CD4-positive, alpha-beta T cell treated with Interleukin-6 for 4 hours (primary cell): ENCODE results near the gene PERM1.
"Not testable (repeated sequence)": the region's sequence is repeated elsewhere in the genome, so short reads cannot be mapped to it uniquely, and the experiment has no call there.

Source experiments
- DNase-seq: peaks from one replicate; pipeline ENCODE4 v3.0.0-alpha.2; 2020; ENCODE audit warnings: mixed read lengths

PERM1 gene

GRCh38 chr1:964691-965525 lies 17.0 kb downstream of the PERM1 start:
- DNase-seq: no peak

DNA sequence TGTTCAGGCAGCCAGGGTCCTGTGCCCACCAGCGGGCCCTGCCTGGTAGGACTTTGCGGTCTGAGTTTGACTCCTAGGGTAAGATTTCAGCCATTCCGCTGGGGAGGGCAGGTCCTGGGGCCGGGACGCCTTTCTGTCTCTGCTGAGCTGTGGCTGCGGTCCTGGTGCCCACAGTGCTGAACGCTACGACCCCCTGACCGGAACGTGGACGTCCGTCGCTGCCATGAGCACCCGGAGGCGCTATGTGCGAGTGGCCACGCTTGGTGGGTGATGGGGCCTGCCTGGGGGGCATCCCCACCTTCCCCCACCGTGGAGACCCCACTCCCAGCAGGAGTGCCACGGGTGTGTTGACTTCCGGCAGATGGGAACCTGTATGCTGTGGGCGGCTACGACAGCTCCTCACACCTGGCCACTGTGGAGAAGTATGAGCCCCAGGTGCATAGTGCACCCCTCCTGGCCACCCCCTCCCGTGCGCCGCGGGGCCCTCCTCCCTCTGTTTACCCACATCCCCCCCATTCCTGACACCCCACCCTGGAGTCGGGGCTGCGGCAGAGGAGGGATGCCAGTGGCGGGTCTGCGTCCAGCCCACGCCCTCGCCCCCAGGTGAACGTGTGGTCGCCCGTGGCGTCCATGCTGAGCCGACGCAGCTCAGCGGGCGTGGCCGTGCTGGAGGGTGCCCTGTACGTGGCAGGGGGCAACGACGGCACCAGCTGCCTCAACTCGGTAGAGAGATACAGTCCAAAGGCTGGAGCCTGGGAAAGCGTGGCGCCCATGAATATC lies 18.0 kb downstream of the PERM1 start:
- DNase-seq: no peak

- no peak for DNase-seq
Measured at GRCh38 chr1:963301-963651, 18.6 kb downstream of the PERM1 start.

DNA sequence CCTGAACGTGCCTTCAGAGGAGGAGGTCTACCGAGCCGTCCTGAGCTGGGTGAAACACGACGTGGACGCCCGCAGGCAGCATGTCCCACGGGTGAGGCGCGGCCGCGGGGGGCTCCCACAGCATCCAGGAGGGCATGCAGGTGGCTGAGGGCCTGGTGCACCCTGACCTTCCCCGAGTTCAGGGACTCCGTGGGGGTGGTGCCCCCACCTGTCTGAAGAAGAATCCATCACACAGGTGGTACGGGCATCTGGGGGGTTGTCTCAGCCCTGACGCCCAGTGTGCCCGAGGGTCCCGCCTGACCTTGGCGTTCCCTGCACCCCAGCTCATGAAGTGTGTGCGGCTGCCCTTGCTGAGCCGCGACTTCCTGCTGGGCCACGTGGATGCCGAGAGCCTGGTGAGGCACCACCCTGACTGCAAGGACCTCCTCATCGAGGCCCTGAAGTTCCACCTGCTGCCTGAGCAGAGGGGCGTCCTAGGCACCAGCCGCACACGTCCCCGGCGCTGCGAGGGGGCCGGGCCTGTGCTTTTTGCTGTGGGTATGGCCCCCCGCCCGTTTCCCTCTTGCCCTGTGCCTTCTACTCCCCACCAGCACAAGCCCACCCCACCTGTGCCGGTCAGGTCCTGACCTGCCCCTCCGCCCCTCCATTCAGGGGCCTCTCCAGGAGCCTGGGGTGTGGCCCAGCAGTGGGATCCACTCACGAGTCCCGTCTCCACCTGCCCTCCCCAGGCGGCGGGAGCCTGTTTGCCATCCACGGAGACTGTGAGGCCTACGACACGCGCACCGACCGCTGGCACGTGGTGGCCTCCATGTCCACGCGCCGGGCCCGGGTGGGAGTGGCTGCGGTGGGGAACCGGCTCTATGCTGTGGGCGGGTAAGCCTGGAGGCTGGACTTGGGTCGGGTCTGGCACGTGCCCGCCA lies 19.3 kb downstream of the PERM1 start:
- DNase-seq: no peak

DNA sequence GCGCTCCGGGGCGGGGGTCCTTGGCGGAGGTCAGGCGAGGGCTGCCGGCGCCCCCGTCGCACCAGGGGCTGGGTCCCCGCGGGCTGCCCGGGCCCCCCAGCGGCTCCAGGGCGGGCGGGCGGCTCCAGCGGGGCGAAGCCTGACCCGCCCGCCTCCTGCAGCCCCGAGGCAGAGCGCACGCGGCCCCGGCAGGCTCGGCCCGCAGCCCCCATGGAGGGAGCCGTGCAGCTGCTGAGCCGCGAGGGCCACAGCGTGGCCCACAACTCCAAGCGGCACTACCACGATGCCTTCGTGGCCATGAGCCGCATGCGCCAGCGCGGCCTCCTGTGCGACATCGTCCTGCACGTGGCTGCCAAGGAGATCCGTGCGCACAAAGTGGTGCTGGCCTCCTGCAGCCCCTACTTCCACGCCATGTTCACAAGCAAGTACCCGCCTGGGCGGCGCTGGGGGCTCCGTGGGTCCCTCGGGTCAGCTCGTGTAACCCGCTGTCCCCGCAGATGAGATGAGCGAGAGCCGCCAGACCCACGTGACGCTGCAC lies 20.7 kb downstream of the PERM1 start:
- no peak for DNase-seq

- peak; percentile 83 for DNase-seq
Measured at GRCh38 chr1:960363-961131, 21.3 kb downstream of the PERM1 start, which contains the start of gene KLHL17. Gene KLHL17 (plus strand): TSS chr1:960584. CDS start chr1:960694, 110 bp downstream.

- DNase-seq: peak; percentile 21
Measured at GRCh38 chr1:959731-960362, 22.0 kb downstream of the PERM1 start.

- peak; percentile 96 for DNase-seq
Measured at GRCh38 chr1:958823-959730, 22.8 kb downstream of the PERM1 start, which contains the start of gene NOC2L. Gene NOC2L (minus strand): TSS chr1:959256. CDS start chr1:959240, 16 bp downstream.

DNA sequence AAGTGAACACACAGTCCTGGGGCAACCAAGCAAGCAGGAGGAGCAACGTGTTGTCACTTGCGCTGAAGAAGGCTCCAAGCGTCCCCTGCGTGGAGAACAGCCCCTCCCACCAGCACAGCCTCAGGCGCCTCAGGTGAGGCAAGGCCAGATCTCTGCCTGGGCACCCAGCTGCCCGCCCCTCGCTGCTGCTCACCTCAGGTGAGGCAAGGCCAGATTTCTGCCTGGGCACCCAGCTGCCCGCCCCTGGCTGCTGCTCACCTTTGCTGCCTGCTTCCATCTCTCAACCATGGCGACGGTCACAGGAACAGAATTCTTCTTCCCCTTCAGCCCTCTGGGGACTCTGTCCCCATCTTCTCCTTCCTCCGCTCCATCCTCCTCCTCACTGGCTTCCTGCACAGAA lies 25.3 kb downstream of the PERM1 start:
- DNase-seq: no peak

DNA sequence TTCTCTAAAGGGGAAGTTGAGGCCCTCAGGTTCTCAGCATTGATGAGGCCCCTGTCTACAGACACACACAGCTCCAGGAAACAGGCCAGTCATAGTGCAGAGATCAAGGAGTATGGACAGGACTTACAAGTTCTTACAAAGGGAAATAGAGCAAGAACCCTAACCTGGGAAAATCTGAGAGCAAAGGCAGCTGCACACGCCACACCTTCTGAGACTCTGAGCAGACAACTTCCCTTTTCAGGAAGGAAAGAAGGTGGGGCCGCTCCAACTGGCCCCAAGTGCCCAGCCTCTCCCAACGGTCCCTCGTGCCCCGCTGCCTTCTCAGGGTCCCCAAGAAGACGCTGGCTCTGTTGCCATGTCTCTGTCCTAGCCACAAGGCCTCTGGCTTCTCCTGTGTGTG lies 26.4 kb downstream of the PERM1 start:
- no peak for DNase-seq

DNA sequence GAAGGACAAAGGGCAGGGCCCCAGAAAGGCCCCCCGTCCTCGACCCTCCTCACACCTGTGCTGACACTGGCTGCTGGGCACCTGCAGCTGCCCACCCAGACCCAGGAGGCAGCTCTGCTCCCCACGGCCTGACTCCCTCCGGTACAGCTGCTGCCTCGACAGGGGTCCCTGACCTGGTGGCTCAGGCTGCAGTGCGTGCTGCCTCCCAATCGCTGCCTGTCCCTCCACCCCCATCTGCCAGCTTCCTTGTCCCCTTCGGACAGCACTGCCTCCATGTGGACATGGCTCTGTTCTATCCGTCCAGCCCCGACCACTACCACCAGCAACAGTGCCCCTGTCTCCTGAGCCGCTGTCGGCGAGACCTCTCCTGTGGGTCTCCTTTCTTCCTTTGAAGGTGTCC lies 27.0 kb downstream of the PERM1 start:
- no peak for DNase-seq

GRCh38 chr1:953524-954320 lies 28.2 kb downstream of the PERM1 start:
- no peak for DNase-seq

DNA sequence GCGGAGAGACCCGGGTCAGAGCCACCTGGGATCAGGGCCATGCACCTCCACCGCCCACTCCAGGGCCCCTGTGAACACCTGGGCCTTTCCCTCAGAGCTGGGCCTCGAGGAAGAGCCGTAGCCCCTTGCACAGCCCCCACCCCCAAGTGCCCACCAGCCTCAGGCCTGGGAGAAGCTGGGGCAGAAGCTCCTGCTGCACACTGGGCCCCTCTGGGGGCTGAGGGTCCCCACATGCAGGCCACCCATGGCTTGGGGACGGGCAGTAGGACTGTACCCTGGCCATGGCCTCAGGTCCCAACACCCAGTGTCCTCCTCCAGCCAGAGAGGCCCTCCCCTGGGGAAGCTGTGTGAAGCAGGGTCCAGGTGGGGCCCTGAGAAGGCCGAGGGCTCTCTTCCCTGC lies 29.3 kb downstream of the PERM1 start:
- no peak for DNase-seq

DNA sequence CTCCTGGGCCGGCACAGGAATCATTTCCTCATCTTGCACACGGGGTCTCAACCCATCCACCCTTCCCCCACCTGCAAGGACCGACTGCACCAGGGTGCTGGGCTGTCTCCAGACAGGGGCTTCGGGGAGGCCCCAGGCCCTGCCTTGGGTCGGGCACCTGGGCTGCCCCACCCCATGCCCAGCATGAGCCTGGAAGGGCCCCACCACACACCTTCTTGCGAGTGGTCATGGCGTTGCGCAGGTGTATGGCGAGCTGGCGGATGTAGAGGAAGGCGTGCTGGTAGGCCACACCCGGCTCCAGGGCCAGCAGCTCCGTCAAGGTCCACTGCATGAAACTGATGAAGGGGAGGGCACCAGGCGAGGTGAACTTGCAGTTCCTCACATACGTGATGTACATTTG lies 29.7 kb downstream of the PERM1 start:
- DNase-seq: no peak

GRCh38 chr1:951364-951763 lies 30.5 kb downstream of the PERM1 start:
- no peak for DNase-seq

- DNase-seq: no peak
Measured at GRCh38 chr1:950881-951280, 31.0 kb downstream of the PERM1 start.

- DNase-seq: no peak
Measured at GRCh38 chr1:950268-950667, 31.6 kb downstream of the PERM1 start.

- no peak for DNase-seq
Measured at GRCh38 chr1:947958-948357, 33.9 kb downstream of the PERM1 start.

DNA sequence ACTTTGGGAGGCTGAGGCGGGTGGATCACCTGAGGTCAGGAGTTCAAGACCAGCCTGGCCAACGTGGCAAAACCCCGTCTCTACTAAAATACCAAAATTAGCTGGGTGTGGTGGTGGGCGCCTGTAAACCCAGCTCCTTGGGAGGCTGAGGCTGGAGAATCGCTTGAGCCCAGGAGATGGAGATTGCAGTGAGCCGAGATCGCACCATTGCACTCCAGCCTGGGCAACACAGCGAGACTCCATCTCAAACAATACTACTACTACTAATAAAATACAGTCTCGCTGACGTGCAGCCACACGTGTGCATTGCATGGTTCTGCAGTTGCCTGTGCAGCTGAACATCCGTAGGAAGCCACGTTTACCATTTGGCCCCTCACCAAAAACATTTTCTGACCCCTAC lies 35.1 kb downstream of the PERM1 start:
- not testable (repeated sequence) for DNase-seq
